ENCODE data around the gene TRAF7. TPM values are rescaled to one million over a fixed set of nuclear protein-coding genes. Genes with fewer than 3 reads are reported as not detected.
A peak's percentile ranks its signal among the peaks of the same experiment; 100 is the strongest.

The TRAF7 gene
- total and polyA plus RNA-seq, 2 of the 13 experiments (the other 11 are each of a cell fraction or from before 2014, with no cell fraction given), result 47.9 to 65.6 TPM

DNA sequence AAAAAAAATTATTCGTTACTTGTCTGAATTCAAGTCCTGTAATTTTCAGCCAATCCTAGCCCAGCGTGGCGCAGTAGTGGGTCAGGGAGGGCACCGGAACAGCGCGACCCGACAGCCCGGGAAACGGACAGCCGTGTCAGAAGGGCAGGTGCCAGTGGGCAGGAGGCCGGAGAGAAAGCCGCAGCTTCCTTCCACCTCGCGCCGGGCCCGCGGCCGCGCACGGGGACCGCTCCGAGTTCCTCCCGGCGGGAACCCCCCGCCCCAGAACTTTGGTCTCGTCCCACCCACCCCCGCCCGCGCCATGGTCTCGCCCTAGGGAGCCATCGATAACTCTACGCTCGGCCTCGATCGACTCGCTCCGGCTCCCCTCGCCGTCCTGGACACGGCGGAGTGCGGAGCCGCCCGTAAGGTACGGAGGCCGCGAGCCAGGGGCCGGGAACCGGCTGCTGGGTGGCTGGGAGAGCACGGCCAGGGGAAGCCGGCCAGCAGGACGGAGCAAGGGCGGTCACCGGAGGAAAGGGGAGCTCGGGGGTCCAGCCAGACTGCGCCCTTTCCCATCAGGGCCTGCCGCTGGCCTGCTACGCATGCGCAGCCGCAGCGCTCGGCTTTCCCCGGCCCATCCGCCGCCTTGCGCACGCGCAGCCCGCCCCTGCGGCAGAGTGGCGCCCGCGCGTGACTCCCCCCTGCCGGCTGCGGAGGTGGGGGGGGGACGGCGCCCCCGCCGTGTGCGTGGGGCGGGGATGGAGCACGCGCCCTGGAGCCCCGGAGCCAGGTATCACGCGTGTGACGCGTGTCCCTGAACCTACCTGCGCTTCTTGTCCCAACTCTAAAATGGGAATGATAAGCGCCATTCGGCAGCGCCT lies 49.8 kb downstream of the TRAF7 start, which contains the start of gene MLST8 (continued):
- TF ChIP-seq, protein P1, sequence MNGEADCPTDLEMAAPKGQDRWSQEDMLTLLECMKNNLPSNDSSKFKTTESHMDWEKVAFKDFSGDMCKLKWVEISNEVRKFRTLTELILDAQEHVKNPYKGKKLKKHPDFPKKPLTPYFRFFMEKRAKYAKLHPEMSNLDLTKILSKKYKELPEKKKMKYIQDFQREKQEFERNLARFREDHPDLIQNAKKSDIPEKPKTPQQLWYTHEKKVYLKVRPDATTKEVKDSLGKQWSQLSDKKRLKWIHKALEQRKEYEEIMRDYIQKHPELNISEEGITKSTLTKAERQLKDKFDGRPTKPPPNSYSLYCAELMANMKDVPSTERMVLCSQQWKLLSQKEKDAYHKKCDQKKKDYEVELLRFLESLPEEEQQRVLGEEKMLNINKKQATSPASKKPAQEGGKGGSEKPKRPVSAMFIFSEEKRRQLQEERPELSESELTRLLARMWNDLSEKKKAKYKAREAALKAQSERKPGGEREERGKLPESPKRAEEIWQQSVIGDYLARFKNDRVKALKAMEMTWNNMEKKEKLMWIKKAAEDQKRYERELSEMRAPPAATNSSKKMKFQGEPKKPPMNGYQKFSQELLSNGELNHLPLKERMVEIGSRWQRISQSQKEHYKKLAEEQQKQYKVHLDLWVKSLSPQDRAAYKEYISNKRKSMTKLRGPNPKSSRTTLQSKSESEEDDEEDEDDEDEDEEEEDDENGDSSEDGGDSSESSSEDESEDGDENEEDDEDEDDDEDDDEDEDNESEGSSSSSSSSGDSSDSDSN (CRISPR knock-in tag; IDR thresholded peaks at IDR 0.05), result peak; percentile 19; the same call in 1 of the 2 replicates
- TF ChIP-seq, protein P2, sequence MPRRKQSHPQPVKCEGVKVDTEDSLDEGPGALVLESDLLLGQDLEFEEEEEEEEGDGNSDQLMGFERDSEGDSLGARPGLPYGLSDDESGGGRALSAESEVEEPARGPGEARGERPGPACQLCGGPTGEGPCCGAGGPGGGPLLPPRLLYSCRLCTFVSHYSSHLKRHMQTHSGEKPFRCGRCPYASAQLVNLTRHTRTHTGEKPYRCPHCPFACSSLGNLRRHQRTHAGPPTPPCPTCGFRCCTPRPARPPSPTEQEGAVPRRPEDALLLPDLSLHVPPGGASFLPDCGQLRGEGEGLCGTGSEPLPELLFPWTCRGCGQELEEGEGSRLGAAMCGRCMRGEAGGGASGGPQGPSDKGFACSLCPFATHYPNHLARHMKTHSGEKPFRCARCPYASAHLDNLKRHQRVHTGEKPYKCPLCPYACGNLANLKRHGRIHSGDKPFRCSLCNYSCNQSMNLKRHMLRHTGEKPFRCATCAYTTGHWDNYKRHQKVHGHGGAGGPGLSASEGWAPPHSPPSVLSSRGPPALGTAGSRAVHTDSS (CRISPR knock-in tag; conservative IDR thresholded peaks at IDR 0.05), result no peak
- TF ChIP-seq HIVEP1 (CRISPR knock-in tag; IDR thresholded peaks at IDR 0.05) (peak; percentile 74), ZNF317 (CRISPR knock-in tag; IDR thresholded peaks at IDR 0.05) (peak; percentile 64; the same call in 1 of the 2 replicates), ZBTB1 (CRISPR knock-in tag; IDR thresholded peaks at IDR 0.05; ENCODE audit: borderline replicate concordance) (0 out of 2 replicates have a peak, but pooled peaks have one; percentile 76), POLR2A (IDR thresholded peaks at IDR 0.05; ENCODE audit: insufficient read depth in 1 of 2, low read depth in 2 of 2, low read length in 2 of 2) (peak; percentile 77 to 80), THAP11 (CRISPR knock-in tag; IDR thresholded peaks at IDR 0.05) (peak; percentile 89), GATAD1 (CRISPR knock-in tag; IDR thresholded peaks at IDR 0.05) (peak; percentile 91), ZNF766 (CRISPR knock-in tag; IDR thresholded peaks at IDR 0.05; ENCODE audit: borderline replicate concordance) (peak; percentile 16; the same call in 1 of the 2 replicates), ZNF776 (CRISPR knock-in tag; IDR thresholded peaks at IDR 0.05) (peak; percentile 90), ZFP90 (CRISPR knock-in tag; IDR thresholded peaks at IDR 0.05; ENCODE audit: borderline replicate concordance) (peak; percentile 28; the same call in 1 of the 2 replicates), DMAP1 (CRISPR knock-in tag; IDR thresholded peaks at IDR 0.05) (peak; percentile 76), KDM5B (CRISPR knock-in tag; IDR thresholded peaks at IDR 0.05; ENCODE audit: borderline replicate concordance) (peak; percentile 83; the same call in 1 of the 2 replicates), ZNF441 (CRISPR knock-in tag; IDR thresholded peaks at IDR 0.05; ENCODE audit: borderline replicate concordance) (0 out of 2 replicates have a peak, but pooled peaks have one; percentile 16)
- TF ChIP-seq, protein P3, sequence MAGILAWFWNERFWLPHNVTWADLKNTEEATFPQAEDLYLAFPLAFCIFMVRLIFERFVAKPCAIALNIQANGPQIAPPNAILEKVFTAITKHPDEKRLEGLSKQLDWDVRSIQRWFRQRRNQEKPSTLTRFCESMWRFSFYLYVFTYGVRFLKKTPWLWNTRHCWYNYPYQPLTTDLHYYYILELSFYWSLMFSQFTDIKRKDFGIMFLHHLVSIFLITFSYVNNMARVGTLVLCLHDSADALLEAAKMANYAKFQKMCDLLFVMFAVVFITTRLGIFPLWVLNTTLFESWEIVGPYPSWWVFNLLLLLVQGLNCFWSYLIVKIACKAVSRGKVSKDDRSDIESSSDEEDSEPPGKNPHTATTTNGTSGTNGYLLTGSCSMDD (CRISPR knock-in tag; IDR thresholded peaks at IDR 0.05), result no peak
- TF ChIP-seq, protein P4, sequence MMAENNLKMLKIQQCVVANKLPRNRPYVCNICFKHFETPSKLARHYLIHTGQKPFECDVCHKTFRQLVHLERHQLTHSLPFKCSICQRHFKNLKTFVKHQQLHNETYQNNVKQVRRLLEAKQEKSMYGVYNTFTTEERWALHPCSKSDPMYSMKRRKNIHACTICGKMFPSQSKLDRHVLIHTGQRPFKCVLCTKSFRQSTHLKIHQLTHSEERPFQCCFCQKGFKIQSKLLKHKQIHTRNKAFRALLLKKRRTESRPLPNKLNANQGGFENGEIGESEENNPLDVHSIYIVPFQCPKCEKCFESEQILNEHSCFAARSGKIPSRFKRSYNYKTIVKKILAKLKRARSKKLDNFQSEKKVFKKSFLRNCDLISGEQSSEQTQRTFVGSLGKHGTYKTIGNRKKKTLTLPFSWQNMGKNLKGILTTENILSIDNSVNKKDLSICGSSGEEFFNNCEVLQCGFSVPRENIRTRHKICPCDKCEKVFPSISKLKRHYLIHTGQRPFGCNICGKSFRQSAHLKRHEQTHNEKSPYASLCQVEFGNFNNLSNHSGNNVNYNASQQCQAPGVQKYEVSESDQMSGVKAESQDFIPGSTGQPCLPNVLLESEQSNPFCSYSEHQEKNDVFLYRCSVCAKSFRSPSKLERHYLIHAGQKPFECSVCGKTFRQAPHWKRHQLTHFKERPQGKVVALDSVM (CRISPR knock-in tag; IDR thresholded peaks at IDR 0.05), result peak; percentile 64; the same call in 1 of the 2 replicates
- TF ChIP-seq, protein P5, sequence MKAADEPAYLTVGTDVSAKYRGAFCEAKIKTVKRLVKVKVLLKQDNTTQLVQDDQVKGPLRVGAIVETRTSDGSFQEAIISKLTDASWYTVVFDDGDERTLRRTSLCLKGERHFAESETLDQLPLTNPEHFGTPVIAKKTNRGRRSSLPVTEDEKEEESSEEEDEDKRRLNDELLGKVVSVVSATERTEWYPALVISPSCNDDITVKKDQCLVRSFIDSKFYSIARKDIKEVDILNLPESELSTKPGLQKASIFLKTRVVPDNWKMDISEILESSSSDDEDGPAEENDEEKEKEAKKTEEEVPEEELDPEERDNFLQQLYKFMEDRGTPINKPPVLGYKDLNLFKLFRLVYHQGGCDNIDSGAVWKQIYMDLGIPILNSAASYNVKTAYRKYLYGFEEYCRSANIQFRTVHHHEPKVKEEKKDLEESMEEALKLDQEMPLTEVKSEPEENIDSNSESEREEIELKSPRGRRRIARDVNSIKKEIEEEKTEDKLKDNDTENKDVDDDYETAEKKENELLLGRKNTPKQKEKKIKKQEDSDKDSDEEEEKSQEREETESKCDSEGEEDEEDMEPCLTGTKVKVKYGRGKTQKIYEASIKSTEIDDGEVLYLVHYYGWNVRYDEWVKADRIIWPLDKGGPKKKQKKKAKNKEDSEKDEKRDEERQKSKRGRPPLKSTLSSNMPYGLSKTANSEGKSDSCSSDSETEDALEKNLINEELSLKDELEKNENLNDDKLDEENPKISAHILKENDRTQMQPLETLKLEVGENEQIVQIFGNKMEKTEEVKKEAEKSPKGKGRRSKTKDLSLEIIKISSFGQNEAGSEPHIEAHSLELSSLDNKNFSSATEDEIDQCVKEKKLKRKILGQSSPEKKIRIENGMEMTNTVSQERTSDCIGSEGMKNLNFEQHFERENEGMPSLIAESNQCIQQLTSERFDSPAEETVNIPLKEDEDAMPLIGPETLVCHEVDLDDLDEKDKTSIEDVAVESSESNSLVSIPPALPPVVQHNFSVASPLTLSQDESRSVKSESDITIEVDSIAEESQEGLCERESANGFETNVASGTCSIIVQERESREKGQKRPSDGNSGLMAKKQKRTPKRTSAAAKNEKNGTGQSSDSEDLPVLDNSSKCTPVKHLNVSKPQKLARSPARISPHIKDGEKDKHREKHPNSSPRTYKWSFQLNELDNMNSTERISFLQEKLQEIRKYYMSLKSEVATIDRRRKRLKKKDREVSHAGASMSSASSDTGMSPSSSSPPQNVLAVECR (CRISPR knock-in tag; IDR thresholded peaks at IDR 0.05; ENCODE audit: borderline replicate concordance), result peak; percentile 77
